Keratinocyte (primary cell): ENCODE data around the gene BATF2.

ENCODE experiments used
- EZH2 ChIP-seq: IDR thresholded peaks from one replicate; pipeline ENCODE4 v1.6.1; 2012; ENCODE audit warnings: inconsistent platforms, mild to moderate bottlenecking, low read length, moderate library complexity
- TF ChIP-seq, protein P1 (sequence below), 3 experiments: IDR thresholded peaks in 1 of 3; conservative IDR thresholded peaks in 1 of 3; optimal IDR thresholded peaks in 1 of 3; 2 replicates in 2 of 3; 3 replicates in 1 of 3; pipeline versions ENCODE3 to v1.5.1; 2011; ENCODE audit warnings: low read length in 3 of 3, mild to moderate bottlenecking in 3 of 3, moderate library complexity in 2 of 3, control low read depth in 1 of 3, inconsistent platforms in 1 of 3; ENCODE audit not compliant: insufficient read depth in 2 of 3; ENCODE audit errors: extremely low read depth in 1 of 3

DNA sequence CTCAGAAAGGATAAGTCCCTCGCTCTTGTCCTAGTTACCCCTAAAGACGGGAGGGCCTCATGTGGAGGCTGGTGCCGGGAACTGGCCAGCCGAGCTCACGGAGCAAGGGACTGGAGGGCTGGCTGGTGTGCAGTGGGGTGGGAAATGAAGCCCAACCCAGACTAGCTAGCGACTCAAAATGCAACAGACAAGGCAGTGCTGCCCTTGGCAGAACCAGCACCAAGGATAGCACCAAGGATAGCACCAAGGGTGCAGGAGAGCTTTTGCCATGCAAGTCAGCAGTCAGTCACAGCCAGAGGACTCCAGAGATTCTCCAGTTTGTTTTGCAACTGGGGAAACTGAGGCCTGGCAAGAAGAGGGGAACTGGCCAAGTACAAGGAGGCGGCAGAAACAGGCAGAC lies 6.5 kb upstream of the BATF2 start:
- no peak for TF ChIP-seq EZH2
- TF ChIP-seq, protein P1, sequence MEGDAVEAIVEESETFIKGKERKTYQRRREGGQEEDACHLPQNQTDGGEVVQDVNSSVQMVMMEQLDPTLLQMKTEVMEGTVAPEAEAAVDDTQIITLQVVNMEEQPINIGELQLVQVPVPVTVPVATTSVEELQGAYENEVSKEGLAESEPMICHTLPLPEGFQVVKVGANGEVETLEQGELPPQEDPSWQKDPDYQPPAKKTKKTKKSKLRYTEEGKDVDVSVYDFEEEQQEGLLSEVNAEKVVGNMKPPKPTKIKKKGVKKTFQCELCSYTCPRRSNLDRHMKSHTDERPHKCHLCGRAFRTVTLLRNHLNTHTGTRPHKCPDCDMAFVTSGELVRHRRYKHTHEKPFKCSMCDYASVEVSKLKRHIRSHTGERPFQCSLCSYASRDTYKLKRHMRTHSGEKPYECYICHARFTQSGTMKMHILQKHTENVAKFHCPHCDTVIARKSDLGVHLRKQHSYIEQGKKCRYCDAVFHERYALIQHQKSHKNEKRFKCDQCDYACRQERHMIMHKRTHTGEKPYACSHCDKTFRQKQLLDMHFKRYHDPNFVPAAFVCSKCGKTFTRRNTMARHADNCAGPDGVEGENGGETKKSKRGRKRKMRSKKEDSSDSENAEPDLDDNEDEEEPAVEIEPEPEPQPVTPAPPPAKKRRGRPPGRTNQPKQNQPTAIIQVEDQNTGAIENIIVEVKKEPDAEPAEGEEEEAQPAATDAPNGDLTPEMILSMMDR (optimal IDR thresholded peaks at IDR 0.05 in 1 of 3, IDR thresholded peaks at IDR 0.05 in 1 of 3, conservative IDR thresholded peaks at IDR 0.05 in 1 of 3; ENCODE audit: extremely low read depth in 1 of 3, insufficient read depth in 2 of 3, low read length in 3 of 3): no peak
